GM12864 (cell line): ENCODE measurements around the gene GCC1.

Experiments used
- DNase-seq: peaks from one replicate; pipeline ENCODE4 v3.0.0-alpha.2; 2011; ENCODE audit warnings: low read depth
- H3K4me3 ChIP-seq: 2 replicates; pipeline ENCODE4 v1.5.1; 2011; ENCODE audit warnings: mild to moderate bottlenecking, low read depth, low read length, control low read depth
- TF ChIP-seq, protein P1 (sequence below): IDR thresholded peaks from 2 replicates; pipeline ENCODE4 v1.5.1; 2011; ENCODE audit warnings: low read depth, mild to moderate bottlenecking, moderate library complexity, low read length, control low read depth, inconsistent platforms; ENCODE audit errors: missing control alignments

GCC1 gene

DNA sequence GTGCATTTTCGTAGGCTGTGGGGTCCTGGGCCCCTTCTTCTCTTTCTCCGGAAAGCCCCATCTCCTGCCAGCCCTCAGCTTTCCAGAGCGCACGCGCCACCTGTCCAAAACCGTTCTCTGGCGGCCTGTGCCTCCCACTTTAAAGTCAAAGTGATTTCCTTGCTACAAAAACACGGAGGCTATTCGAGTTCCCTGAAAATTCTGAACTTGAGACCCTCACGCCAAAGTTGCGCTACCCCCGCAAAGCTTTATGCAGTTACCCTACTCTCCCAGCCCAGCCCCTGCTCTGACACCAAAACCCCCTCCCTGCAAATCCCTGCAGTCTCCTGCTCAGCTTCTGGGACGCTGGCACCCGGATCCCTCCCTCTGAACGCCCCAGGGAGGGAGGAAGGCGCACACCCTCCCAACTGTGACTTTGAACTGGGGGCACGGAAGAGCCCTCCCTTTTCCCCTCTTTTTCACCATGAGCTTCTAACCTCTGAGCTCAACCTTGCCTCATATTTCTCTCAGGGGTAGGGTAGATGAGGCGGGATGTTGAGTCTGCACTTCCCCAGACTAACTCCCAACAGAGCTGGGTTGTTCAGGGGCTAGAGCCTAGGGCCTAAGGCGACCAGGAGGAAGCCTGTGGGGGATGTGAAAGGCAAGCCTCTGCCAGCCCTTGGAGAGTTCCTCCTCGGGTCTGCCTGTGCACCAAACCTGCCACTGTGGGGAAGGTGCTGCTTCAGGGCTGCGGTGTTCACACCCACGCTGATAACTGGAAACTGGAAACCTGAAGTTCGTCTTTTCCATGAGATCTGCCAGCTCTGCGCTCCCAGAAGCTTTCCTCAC is 35.2 kb upstream of the GCC1 start:
- no peak for DNase-seq
- H3K4me3 ChIP-seq, result no peak overlapping the region
- TF ChIP-seq, protein P1, sequence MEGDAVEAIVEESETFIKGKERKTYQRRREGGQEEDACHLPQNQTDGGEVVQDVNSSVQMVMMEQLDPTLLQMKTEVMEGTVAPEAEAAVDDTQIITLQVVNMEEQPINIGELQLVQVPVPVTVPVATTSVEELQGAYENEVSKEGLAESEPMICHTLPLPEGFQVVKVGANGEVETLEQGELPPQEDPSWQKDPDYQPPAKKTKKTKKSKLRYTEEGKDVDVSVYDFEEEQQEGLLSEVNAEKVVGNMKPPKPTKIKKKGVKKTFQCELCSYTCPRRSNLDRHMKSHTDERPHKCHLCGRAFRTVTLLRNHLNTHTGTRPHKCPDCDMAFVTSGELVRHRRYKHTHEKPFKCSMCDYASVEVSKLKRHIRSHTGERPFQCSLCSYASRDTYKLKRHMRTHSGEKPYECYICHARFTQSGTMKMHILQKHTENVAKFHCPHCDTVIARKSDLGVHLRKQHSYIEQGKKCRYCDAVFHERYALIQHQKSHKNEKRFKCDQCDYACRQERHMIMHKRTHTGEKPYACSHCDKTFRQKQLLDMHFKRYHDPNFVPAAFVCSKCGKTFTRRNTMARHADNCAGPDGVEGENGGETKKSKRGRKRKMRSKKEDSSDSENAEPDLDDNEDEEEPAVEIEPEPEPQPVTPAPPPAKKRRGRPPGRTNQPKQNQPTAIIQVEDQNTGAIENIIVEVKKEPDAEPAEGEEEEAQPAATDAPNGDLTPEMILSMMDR, result no peak

DNA sequence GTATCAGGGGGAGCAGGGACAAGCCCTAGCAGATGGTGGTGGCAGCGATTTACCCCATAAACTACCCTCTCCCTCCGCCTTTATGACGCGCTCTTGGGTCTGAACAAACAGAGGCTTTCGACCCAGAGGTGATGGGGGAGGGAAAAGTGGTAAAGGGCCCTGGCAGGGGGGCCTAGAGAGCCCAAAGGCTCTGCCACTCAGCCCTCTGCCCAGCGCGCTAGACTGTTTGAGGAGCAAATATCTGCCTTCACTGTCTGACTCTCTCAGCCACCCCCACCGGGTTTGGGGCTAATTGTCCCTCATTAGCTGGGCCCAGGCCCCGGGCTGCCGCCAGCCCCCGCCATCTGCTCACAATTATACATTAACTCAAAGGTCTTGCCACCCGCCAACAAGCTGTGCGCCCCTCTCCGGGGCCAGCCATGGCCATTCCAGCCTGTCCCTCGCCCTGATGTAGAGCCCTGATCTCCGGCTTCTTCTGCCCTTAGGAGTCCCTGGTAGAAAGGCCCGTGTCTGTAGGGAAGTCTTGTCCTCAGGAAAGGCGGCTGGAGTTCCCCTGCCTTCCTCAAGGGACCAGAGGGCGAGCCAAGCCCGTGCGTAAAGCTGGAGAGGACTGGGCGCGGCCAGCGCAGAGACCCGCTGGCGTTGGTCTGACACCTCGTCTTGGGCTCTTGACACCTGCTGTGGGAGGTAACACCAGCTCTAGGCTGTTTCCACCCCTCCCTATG is 34.4 kb upstream of the GCC1 start:
- TF ChIP-seq, protein P1, result no peak
- DNase-seq, result no peak
- H3K4me3 ChIP-seq, result no peak overlapping the region

DNA sequence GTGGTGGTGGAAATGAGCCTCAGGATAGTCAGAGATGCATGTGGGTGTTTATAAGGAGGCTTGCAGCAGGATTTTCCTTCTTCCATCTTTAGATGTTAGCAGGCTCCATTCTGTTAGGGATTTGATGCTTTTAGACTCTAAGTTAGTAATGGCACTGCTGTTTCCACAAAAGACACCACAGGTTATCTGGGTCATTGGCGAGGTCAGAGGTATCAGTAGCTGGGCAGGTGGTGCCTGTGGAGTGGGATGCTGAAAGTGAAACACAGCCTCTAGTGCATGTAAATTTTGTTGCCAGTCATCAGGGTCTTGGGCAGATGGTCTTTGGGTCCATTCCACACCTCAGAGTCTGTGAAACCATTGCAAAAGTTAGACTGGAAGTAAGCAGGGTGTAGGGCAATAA is 33.4 kb upstream of the GCC1 start:
- no peak for DNase-seq
- TF ChIP-seq, protein P1, result no peak
- no peak overlapping the region for H3K4me3 ChIP-seq

DNA sequence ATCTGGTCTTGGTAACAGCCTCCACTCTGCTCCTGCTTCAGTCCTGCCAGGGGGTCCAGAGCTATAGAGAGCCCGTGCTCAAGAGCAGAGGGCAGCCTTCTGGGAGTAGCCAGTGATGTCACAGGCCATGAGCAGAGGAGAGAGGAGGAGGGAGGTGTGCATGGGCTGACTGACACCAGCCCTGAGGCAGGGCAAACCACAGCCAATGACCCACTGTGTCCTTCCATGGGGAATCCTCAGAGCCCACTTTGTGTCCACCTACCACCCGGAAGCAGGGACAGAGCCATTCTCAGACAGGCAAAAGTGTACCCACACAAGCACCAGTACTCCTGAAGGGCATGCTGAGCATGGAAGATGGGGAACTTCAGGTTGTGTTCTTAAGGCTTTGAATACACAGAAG is 32.6 kb upstream of the GCC1 start, which contains the start of gene PAX4:
Gene PAX4 (minus strand): TSS at position 101 of the 400 bp plus-strand sequence. CDS start 2,214 bp downstream, outside the sequence.
- H3K4me3 ChIP-seq, result no peak within 1 kb of the TSS
- TF ChIP-seq, protein P1, result no peak
- DNase-seq, result no peak

DNA sequence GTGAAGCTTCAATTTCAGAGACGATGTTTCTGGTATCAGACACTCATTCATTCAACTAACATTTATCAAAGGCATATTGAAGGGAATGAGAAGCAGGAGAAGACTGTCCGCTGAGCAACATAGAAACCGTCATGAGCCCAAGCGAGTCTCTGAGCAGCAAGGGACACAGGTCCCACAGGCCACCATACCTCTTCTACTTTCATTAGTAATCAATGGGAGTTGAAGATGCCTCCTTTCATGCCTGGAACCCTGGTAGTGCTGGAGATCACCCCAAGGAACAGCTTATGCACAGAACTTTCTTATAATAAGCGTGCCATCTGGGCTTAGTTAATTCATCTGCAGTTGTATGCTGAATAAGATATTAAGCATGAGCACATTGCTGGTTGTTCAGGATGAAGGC is 31.3 kb upstream of the GCC1 start:
- no peak overlapping the region for H3K4me3 ChIP-seq
- TF ChIP-seq, protein P1, result no peak
- DNase-seq, result no peak

DNA sequence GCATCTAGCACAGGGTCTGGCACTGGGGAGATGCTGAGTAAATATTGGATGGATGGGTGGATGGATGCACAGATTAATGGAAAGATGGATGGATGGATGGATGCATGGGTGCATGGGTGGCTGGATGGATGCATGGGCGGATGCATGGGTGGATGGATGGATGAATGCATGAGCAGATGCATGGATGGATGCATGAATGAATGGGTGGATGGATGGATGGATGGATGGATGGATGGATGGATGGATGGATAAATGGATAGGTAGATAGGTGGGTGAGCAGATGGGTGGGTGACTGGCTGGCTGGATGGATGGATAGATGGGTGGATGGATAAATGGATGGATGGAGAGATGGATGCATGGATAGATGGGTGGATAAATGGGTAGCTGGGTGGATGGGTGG is 26.9 kb upstream of the GCC1 start:
- TF ChIP-seq, protein P1, result no peak
- no peak for DNase-seq
- no peak overlapping the region for H3K4me3 ChIP-seq
